ENCODE results near the gene ADGRV1. TPM values are rescaled to one million over a fixed set of nuclear protein-coding genes. Genes with fewer than 3 reads are reported as not detected.
"Not testable (repeated sequence)": the region's sequence is repeated elsewhere in the genome, so short reads cannot be mapped to it uniquely, and the experiment has no call there.

ADGRV1 gene
- polyA plus RNA-seq, 2 donors, result 0.82 to 1.6 TPM

GRCh38 chr5:91031402-91031752 lies 472.8 kb downstream of the ADGRV1 start:
- H3K4me1 ChIP-seq (ENCODE audit: control insufficient read depth in 2 of 2, insufficient read depth in 2 of 2, low read length in 1 of 2), result no peaks in the 10 kb centered on the region
- H3K4me3 ChIP-seq (ENCODE audit: low read depth in 1 of 2, low read length in 2 of 2), result no peak overlapping the region
- no peaks in the 10 kb centered on the region for H3K9me3 ChIP-seq (ENCODE audit: control insufficient read depth in 2 of 2, insufficient read depth in 1 of 2, low read depth in 1 of 2, low read length in 1 of 2)
- no peaks in the 10 kb centered on the region for H3K36me3 ChIP-seq (ENCODE audit: control insufficient read depth in 2 of 2, insufficient read depth in 2 of 2, low read length in 1 of 2)
- no peaks in the 10 kb centered on the region for H3K27me3 ChIP-seq (ENCODE audit: control insufficient read depth in 1 of 2, insufficient read depth in 2 of 2, low read length in 2 of 2)
- 99 to 100% methylated on average over 1 of the region's 1 CpG for WGBS, 2 donors
- no peak overlapping the region for H3K27ac ChIP-seq (ENCODE audit: low read depth in 2 of 2, low read length in 1 of 2)

GRCh38 chr5:91032125-91032524 lies 473.5 kb downstream of the ADGRV1 start:
- H3K27ac ChIP-seq (ENCODE audit: low read depth in 2 of 2, low read length in 1 of 2), result no peak overlapping the region
- no peaks in the 10 kb centered on the region for H3K27me3 ChIP-seq (ENCODE audit: control insufficient read depth in 1 of 2, insufficient read depth in 2 of 2, low read length in 2 of 2)
- no peaks in the 10 kb centered on the region for H3K4me1 ChIP-seq (ENCODE audit: control insufficient read depth in 2 of 2, insufficient read depth in 2 of 2, low read length in 1 of 2)
- WGBS, 2 donors, result 90% methylated on average over 5 of the region's 5 CpGs
- H3K9me3 ChIP-seq (ENCODE audit: control insufficient read depth in 2 of 2, insufficient read depth in 1 of 2, low read depth in 1 of 2, low read length in 1 of 2), result no peaks in the 10 kb centered on the region
- H3K36me3 ChIP-seq (ENCODE audit: control insufficient read depth in 2 of 2, insufficient read depth in 2 of 2, low read length in 1 of 2), result no peaks in the 10 kb centered on the region
- no peak overlapping the region for H3K4me3 ChIP-seq (ENCODE audit: low read depth in 1 of 2, low read length in 2 of 2)

- 47 to 73% methylated on average over 1 of the region's 1 CpG for WGBS, 2 donors
- Histone ChIP-seq H3K4me3 (ENCODE audit: low read depth in 1 of 2, low read length in 2 of 2) (no peak overlapping the region), H3K36me3 (ENCODE audit: control insufficient read depth in 2 of 2, insufficient read depth in 2 of 2, low read length in 1 of 2) (no peaks in the 10 kb centered on the region), H3K27ac (ENCODE audit: low read depth in 2 of 2, low read length in 1 of 2) (no peak overlapping the region), H3K4me1 (ENCODE audit: control insufficient read depth in 2 of 2, insufficient read depth in 2 of 2, low read length in 1 of 2) (no peaks in the 10 kb centered on the region), H3K27me3 (ENCODE audit: control insufficient read depth in 1 of 2, insufficient read depth in 2 of 2, low read length in 2 of 2) (no peaks in the 10 kb centered on the region), H3K9me3 (ENCODE audit: control insufficient read depth in 2 of 2, insufficient read depth in 1 of 2, low read depth in 1 of 2, low read length in 1 of 2) (no peaks in the 10 kb centered on the region)
Measured at GRCh38 chr5:91033370-91033769, 474.8 kb downstream of the ADGRV1 start.

GRCh38 chr5:91038180-91038808 lies 479.7 kb downstream of the ADGRV1 start:
- H3K27me3 ChIP-seq (ENCODE audit: control insufficient read depth in 1 of 2, insufficient read depth in 2 of 2, low read length in 2 of 2), result no peaks in the 10 kb centered on the region
- 47 to 56% methylated on average over 2 of the region's 2 CpGs for WGBS, 2 donors

GRCh38 chr5:91041132-91041531 lies 482.5 kb downstream of the ADGRV1 start:
- not testable (repeated sequence) for H3K4me3 ChIP-seq (ENCODE audit: low read depth in 1 of 2, low read length in 2 of 2); H3K4me1 ChIP-seq (ENCODE audit: control insufficient read depth in 2 of 2, insufficient read depth in 2 of 2, low read length in 1 of 2); H3K27me3 ChIP-seq (ENCODE audit: control insufficient read depth in 1 of 2, insufficient read depth in 2 of 2, low read length in 2 of 2); H3K36me3 ChIP-seq (ENCODE audit: control insufficient read depth in 2 of 2, insufficient read depth in 2 of 2, low read length in 1 of 2); H3K9me3 ChIP-seq (ENCODE audit: control insufficient read depth in 2 of 2, insufficient read depth in 1 of 2, low read depth in 1 of 2, low read length in 1 of 2); H3K27ac ChIP-seq (ENCODE audit: low read depth in 2 of 2, low read length in 1 of 2)
- 90 to 100% methylated on average over 1 of the region's 1 CpG for WGBS, 2 donors

More at GRCh38 chr5:91038180-91038808, 479.7 kb downstream of the ADGRV1 start:
- H3K4me3 ChIP-seq (ENCODE audit: low read depth in 1 of 2, low read length in 2 of 2), result no peak overlapping the region
- no peaks in the 10 kb centered on the region for H3K36me3 ChIP-seq (ENCODE audit: control insufficient read depth in 2 of 2, insufficient read depth in 2 of 2, low read length in 1 of 2)
- no peaks in the 10 kb centered on the region for H3K4me1 ChIP-seq (ENCODE audit: control insufficient read depth in 2 of 2, insufficient read depth in 2 of 2, low read length in 1 of 2)
- no peak overlapping the region for H3K27ac ChIP-seq (ENCODE audit: low read depth in 2 of 2, low read length in 1 of 2)
- H3K9me3 ChIP-seq (ENCODE audit: control insufficient read depth in 2 of 2, insufficient read depth in 1 of 2, low read depth in 1 of 2, low read length in 1 of 2), result no peaks in the 10 kb centered on the region

GRCh38 chr5:91042247-91042935 lies 483.8 kb downstream of the ADGRV1 start:
- no peaks in the 10 kb centered on the region for H3K4me1 ChIP-seq (ENCODE audit: control insufficient read depth in 2 of 2, insufficient read depth in 2 of 2, low read length in 1 of 2)
- 86 to 90% methylated on average over 1 of the region's 1 CpG for WGBS, 2 donors
- H3K27ac ChIP-seq (ENCODE audit: low read depth in 2 of 2, low read length in 1 of 2), result no peak overlapping the region
- H3K4me3 ChIP-seq (ENCODE audit: low read depth in 1 of 2, low read length in 2 of 2), result no peak overlapping the region
- no peaks in the 10 kb centered on the region for H3K36me3 ChIP-seq (ENCODE audit: control insufficient read depth in 2 of 2, insufficient read depth in 2 of 2, low read length in 1 of 2)
- H3K27me3 ChIP-seq (ENCODE audit: control insufficient read depth in 1 of 2, insufficient read depth in 2 of 2, low read length in 2 of 2), result no peaks in the 10 kb centered on the region
- no peaks in the 10 kb centered on the region for H3K9me3 ChIP-seq (ENCODE audit: control insufficient read depth in 2 of 2, insufficient read depth in 1 of 2, low read depth in 1 of 2, low read length in 1 of 2)

GRCh38 chr5:91042936-91043255 lies 484.3 kb downstream of the ADGRV1 start:
- WGBS, 2 donors, result 26 to 41% methylated on average over 2 of the region's 2 CpGs
- Histone ChIP-seq H3K27me3 (ENCODE audit: control insufficient read depth in 1 of 2, insufficient read depth in 2 of 2, low read length in 2 of 2) (no peaks in the 10 kb centered on the region), H3K27ac (ENCODE audit: low read depth in 2 of 2, low read length in 1 of 2) (no peak overlapping the region), H3K36me3 (ENCODE audit: control insufficient read depth in 2 of 2, insufficient read depth in 2 of 2, low read length in 1 of 2) (no peaks in the 10 kb centered on the region), H3K9me3 (ENCODE audit: control insufficient read depth in 2 of 2, insufficient read depth in 1 of 2, low read depth in 1 of 2, low read length in 1 of 2) (no peaks in the 10 kb centered on the region), H3K4me3 (ENCODE audit: low read depth in 1 of 2, low read length in 2 of 2) (no peak overlapping the region), H3K4me1 (ENCODE audit: control insufficient read depth in 2 of 2, insufficient read depth in 2 of 2, low read length in 1 of 2) (no peaks in the 10 kb centered on the region)

- no peak overlapping the region for H3K27ac ChIP-seq (ENCODE audit: low read depth in 2 of 2, low read length in 1 of 2)
- H3K4me1 ChIP-seq (ENCODE audit: control insufficient read depth in 2 of 2, insufficient read depth in 2 of 2, low read length in 1 of 2), result no peaks in the 10 kb centered on the region
- H3K9me3 ChIP-seq (ENCODE audit: control insufficient read depth in 2 of 2, insufficient read depth in 1 of 2, low read depth in 1 of 2, low read length in 1 of 2), result no peaks in the 10 kb centered on the region
- no peaks in the 10 kb centered on the region for H3K36me3 ChIP-seq (ENCODE audit: control insufficient read depth in 2 of 2, insufficient read depth in 2 of 2, low read length in 1 of 2)
- H3K4me3 ChIP-seq (ENCODE audit: low read depth in 1 of 2, low read length in 2 of 2), result no peak overlapping the region
- no peaks in the 10 kb centered on the region for H3K27me3 ChIP-seq (ENCODE audit: control insufficient read depth in 1 of 2, insufficient read depth in 2 of 2, low read length in 2 of 2)
Measured at GRCh38 chr5:91048073-91048472, 489.5 kb downstream of the ADGRV1 start.

- Histone ChIP-seq H3K27me3 (ENCODE audit: control insufficient read depth in 1 of 2, insufficient read depth in 2 of 2, low read length in 2 of 2) (no peaks in the 10 kb centered on the region), H3K36me3 (ENCODE audit: control insufficient read depth in 2 of 2, insufficient read depth in 2 of 2, low read length in 1 of 2) (no peaks in the 10 kb centered on the region), H3K4me1 (ENCODE audit: control insufficient read depth in 2 of 2, insufficient read depth in 2 of 2, low read length in 1 of 2) (no peaks in the 10 kb centered on the region), H3K9me3 (ENCODE audit: control insufficient read depth in 2 of 2, insufficient read depth in 1 of 2, low read depth in 1 of 2, low read length in 1 of 2) (no peaks in the 10 kb centered on the region), H3K4me3 (ENCODE audit: low read depth in 1 of 2, low read length in 2 of 2) (no peak overlapping the region), H3K27ac (ENCODE audit: low read depth in 2 of 2, low read length in 1 of 2) (no peak overlapping the region)
Measured at GRCh38 chr5:91049112-91049511, 490.5 kb downstream of the ADGRV1 start.

GRCh38 chr5:91049800-91050199 lies 491.2 kb downstream of the ADGRV1 start:
- no peaks in the 10 kb centered on the region for H3K27me3 ChIP-seq (ENCODE audit: control insufficient read depth in 1 of 2, insufficient read depth in 2 of 2, low read length in 2 of 2)
- no peak overlapping the region for H3K27ac ChIP-seq (ENCODE audit: low read depth in 2 of 2, low read length in 1 of 2)
- H3K4me3 ChIP-seq (ENCODE audit: low read depth in 1 of 2, low read length in 2 of 2), result no peak overlapping the region
- H3K9me3 ChIP-seq (ENCODE audit: control insufficient read depth in 2 of 2, insufficient read depth in 1 of 2, low read depth in 1 of 2, low read length in 1 of 2), result no peaks in the 10 kb centered on the region
- H3K36me3 ChIP-seq (ENCODE audit: control insufficient read depth in 2 of 2, insufficient read depth in 2 of 2, low read length in 1 of 2), result no peaks in the 10 kb centered on the region
- H3K4me1 ChIP-seq (ENCODE audit: control insufficient read depth in 2 of 2, insufficient read depth in 2 of 2, low read length in 1 of 2), result no peaks in the 10 kb centered on the region
- 82 to 83% methylated on average over 2 of the region's 2 CpGs for whole genome bisulfite sequencing, 2 donors

Data from esophagus (tissue), 2 donors.